HT1080 (cell line): Measurements from ENCODE around the gene BLVRA. TPM values are rescaled to one million over a fixed set of nuclear protein-coding genes. Genes with fewer than 3 reads are reported as not detected.
"Not testable (repeated sequence)": the region's sequence is repeated elsewhere in the genome, so short reads cannot be mapped to it uniquely, and the experiment has no call there.

ENCODE experiments used
- DNase-seq: peaks from one replicate; pipeline ENCODE4 v3.0.0-alpha.2; 2015; ENCODE audit warnings: low read depth
- total RNA-seq: library from RNA; depleted of rRNA; stranded (reverse); fragments of >200 nt; shearing (Covaris generic); gene quantifications from 2 replicates; pipeline ENCODE4 v1.2.3, GENCODE V29; 2014

Gene BLVRA
- total RNA-seq, 1 experiment from 2014 or later: 22.6 TPM

DNA sequence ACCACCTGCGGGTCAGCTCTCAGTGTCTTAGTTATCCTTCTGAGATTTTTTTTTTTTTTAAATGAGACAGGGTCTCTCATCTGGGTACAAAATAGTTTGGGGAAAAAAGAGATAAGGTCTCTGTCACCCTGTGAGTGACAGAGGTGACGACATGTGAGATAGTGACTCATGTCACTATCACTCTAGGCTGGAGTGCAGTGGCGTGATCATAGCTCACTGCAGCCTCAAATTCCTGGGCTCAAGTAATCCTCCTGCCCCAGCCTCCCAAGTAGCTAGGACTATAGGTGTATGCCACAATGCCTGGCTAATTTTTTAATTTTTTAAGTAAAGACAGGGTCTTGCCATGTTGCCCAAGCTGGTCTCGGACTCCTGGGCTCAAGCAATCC, 10.4 kb downstream of the BLVRA start:
- DNase-seq: no peak

DNA sequence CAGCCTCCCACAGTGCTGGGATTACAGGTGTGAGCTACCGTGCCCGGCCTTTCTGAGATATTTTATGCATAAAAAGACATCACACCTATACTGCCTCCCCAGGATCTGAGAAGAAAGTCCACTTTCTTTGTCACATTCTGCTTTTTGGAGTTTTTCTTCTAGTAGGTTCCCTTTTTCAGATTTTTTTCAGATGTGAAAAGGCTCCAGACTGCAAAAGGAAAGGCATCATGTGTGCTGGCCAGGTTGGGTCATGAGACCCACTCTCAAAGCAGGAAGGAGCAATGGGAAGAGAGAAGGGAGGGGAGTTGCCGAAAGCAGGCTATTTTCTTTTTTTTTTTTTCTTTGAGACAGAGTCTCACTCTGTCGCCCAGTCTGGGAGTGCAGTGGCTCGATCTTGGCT, 10.8 kb downstream of the BLVRA start:
- DNase-seq: no peak

GRCh38 chr7:43769791-43770465, 11.4 kb downstream of the BLVRA start:
- DNase-seq: no peak

- DNase-seq: no peak
Observed at GRCh38 chr7:43771128-43771527, 12.6 kb downstream of the BLVRA start.

DNA sequence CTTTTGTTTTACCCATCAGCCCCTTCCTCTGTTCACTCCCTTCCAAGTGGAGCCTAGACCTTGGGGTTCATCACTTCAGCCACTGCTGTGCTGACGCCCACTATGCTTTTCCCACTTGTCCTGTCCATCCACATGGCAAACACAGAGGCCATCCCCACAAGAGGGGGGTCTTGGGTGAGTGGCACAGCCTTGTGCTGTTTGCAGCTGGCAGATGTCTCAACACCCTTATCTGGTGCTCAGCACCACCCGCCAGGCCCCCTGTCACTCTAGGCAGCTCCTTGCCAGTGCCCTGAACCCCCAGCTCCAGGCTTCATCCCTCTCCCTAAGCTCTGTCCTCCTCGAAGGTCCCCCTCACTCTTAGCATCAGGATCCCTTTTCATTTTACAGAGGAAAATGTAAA, 13.1 kb downstream of the BLVRA start:
- no peak for DNase-seq

GRCh38 chr7:43773268-43773667, 14.8 kb downstream of the BLVRA start:
- DNase-seq: not testable (repeated sequence)

GRCh38 chr7:43775255-43775654, 16.8 kb downstream of the BLVRA start:
- DNase-seq: not testable (repeated sequence)

- not testable (repeated sequence) for DNase-seq
Observed at GRCh38 chr7:43778293-43779044, 20.0 kb downstream of the BLVRA start.

- no peak for DNase-seq
Observed at GRCh38 chr7:43779045-43779812, 20.7 kb downstream of the BLVRA start.

DNA sequence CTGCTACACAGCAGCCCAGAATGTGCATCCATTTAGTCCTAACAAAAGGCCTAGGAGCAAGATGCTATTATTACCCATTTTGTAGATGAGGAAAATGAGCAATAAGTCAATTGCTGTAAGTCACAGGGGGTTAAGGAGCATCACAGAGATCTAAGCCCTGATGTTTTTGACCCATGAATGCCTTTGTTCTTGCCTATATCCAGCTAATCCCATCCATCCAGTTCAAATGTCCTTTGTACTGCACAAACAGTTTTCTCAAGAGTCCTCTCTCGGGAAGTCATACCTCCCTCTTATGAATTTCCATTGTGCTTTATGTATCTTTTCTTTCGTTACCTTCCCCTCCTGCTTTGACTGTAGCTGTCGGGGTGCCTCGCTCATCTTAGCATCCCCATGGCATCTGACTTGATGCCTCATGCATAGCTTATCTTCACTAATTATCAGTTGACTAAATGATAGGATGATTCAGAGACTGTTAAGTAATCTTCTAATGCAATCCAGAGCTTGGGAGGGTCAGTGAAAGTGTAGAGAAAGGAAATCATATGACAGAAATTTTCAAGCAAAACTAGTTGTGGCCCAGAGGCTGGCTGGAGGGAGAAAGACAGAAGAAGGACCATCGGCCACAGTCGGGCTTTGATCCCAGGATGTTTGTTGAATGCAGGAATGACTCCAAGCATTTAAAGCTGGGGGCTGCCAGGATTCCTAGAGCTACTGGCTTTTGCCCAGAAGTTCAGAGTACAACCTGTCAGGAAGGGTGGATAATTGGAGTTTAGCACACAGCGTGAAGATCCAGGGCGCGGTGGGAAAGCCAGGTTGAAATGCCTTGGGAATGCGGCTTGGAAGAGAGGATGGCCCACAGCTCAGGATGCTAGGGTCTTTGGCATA, 23.5 kb downstream of the BLVRA start:
- DNase-seq: no peak

DNA sequence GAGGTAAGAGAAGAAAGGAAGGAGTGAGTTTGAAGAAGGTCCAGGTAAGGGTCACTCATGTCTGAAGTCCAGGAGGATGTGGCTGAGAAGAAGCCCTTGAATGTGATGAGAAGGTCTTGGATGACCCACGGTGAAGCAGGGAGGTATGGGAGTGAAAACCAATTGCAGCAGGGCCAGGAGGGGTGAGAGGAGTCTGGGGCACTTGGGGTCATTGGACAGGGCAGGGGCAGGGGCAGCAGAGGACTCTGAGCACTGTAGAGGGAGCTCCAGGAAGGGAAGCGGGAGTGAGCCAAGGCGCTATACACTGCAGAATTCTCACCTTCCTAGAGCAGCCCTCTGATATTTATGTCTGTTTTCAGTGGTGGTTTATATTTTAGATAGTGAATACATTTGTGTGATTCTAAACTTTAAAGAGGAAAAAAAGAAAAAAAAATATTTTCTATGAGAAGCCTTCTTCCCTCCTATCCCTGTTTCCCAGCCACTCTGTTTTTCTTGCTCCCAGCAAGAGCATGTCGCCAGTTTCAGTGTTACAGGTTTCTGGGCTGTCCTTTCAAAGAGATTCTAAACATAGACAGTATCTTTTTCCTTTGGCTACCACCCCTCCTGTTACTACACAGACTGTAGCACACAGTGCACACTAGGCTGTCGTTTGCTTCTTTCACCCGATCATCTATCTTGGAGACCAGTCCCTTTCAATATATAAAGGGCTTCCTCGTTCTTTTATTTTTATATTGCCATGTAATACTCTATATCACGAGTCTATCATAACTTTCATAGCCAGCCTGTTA, 24.5 kb downstream of the BLVRA start:
- no peak for DNase-seq

GRCh38 chr7:43784030-43784584, 25.6 kb downstream of the BLVRA start:
- no peak for DNase-seq

DNA sequence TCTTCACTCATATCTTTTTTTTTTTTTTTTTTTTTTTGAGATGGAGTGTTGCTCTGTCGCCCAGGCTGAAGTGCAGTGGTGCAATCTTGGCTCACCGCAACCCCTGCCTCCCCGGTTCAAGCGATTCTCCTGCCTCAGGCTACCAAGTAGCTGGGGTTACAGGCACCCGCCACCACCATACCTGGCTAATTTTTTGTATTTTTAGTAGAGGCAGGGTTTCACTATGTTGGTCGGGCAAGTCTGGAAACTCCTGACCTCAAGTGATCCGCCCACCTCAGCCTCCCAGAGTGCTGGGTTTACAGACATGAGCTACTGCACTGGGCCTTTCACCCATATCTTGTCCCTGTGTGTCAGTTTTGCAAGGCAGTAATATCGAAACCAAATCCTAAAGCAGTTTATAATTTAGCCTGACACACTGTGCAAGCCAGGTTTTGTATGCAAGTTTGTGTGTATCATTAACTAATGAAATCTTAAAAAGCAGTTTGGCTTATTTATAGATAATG, 26.2 kb downstream of the BLVRA start:
- DNase-seq: not testable (repeated sequence)

DNA sequence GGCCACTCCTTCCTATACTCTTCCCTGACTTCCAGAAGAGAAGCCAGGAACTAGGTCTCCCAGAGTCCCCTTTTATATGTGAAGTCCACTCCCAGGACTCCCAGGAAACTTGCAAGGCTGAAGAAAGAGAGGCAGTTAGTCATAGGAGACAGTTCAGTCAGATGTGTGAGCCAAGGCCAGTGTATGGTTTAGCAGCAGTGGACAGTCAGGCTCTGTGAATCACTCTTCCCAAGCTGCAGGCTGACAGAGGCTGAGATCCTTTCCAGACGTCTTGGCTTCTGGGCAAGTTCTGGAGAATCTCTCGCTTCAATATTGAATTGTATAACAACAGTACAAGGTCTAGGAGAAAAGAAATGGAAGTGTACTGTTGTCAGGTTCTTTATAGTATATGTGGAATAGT, 26.9 kb downstream of the BLVRA start:
- peak; percentile 86 for DNase-seq

GRCh38 chr7:43787771-43788170, 29.3 kb downstream of the BLVRA start:
- no peak for DNase-seq

GRCh38 chr7:43790006-43790405, 31.5 kb downstream of the BLVRA start:
- no peak for DNase-seq

GRCh38 chr7:43790834-43791233, 32.4 kb downstream of the BLVRA start:
- DNase-seq: no peak

- DNase-seq: no peak
Observed at GRCh38 chr7:43791665-43792064, 33.2 kb downstream of the BLVRA start.

DNA sequence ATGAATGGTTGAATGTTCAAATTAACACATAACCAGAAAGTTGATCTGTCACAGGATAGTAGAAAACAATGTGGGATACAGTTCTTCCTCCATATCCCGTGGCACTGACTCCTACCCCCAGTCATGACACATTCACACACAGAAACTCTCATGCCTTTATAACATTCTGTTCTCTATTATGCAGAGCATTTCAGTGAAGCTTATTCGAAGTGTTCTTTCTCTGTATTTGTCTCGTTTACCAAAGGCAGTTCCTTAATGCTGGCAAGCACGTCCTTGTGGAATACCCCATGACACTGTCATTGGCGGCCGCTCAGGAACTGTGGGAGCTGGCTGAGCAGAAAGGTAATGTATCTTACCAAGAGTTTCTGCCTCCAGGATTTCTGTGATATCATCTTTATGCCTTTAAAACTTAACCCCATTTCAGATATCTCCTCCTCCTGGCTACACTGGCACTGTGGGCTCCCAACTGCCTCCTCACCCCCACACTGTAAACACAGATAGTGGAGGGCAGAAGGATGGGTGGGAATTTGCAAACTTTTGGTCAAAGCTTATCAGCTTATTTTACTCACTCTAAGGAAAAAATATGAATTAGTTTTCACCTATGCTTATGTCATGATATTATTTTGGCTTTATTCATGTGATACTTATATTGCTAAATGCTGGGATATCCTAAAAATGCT, 34.1 kb downstream of the BLVRA start:
- DNase-seq: no peak
